ENCODE measurements around the gene AMACR.
A peak's percentile ranks its signal among the peaks of the same experiment; 100 is the strongest.

Gene AMACR

GRCh38 chr5:34005211-34005610, 2.6 kb downstream of the AMACR start:
- no peak for DNase-seq

DNA sequence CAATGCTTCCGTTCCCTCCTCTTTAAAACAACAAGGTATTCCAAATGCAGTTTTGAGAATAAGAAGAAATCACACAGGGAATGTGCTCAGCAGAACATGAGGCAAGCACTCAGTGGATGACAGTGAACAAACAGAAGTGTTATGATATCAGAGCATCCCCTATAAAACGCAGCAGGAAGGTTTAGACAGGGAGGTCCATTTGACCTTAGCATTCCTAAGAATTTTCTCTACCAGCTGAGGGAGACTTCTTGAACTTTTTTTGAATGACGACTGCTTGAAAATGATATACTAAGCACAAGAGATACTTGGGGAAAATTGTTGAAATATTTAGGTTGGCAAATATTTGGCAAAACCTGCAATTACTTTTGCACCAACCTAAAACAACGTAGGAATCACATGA, 3.9 kb downstream of the AMACR start:
- DNase-seq = no peak

DNA sequence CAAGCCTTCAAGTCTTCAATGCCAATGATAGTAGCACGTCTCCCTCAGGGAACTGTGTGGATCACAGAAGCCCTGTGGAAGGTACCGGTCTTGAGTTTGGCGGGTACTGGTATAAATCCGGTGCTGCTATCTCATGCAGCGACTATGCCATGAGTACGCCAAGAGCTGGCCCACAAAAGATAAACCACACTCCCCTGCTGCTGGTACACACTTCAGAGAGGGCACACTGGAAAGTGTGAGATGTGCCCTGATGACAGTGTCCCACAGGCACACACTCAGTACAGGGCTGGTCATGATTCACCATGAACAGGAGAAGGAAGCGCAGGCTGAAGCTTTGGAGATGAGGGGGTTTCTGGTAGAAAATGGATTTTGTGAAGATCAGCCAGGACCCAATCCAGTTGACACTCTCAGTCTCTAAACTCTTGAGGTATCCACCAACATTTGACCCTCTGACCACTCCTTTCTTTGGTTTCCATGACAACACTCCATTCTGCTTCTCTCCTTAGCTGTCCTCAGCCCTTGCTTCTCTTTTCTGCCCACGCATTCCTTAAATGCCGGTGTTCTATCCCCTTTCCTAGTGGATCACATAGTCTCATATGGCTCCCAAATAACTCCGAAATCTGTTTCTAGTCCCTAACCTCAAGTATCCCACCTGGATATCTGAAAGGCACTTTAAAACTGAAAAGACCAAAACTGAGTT, 5.1 kb downstream of the AMACR start:
- DNase-seq = no peak

DNA sequence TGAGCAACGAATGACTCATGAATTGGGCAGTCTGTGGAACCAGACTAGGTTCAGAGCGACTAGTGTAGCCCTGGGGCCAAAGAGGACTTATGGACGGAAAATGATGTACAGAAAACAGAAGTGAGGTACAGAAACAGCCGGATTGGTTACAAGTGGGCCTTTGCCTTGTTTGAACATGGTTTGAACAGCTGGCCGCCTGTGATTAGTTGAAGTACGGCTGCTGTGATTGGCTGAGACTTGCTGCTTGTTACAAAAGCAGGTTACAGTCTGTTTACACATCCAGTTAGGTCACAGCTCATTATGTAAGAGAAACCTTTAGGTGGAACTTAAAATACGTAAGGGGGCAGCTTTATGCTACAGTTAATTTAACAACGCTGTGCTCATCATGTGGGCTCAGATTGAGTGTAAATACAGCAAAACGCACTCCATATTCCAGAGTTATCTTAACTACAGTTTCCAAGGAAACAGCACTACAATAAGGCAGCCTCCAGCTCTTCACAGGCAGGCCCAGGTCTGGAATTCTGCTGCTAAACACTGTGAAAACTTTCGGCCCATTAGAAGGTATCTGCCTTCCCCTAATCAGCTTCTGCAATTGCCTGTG, 6.5 kb downstream of the AMACR start:
- peak; percentile 92 for DNase-seq

- no peak for DNase-seq
Observed at GRCh38 chr5:33999978-34000377, 7.9 kb downstream of the AMACR start.

DNA sequence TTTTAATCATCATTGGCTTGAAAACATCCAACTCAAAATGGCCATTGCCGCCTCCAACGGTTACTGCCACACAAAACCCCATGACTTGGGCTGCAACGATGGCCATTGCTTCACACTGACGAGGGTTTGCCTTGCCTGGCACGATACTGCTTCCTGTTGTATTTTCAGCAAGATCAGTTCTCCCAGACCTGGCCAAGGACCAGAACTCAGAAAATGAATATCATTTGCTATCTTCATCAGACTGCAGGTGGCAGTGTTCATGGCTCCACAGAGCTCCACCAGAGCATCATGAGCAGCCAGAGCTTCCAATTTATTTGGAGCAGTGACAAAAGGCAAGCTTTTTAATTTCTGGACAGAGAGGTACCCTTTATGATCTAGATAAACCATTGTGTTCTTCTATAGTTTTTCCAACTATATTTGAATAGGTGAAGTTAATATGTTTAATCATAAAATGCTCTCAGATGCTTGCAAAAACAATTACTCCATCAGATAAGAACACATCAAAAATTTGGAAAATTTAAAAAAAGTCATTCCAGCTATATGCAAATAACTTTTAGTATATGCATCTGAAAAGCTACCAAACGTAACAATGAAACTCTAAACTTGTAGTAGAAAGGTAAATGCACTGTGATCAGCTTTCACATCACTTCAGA, 10.4 kb downstream of the AMACR start:
- DNase-seq = peak; percentile 49

GRCh38 chr5:33995865-33996264, 12.0 kb downstream of the AMACR start:
- no peak for DNase-seq

DNA sequence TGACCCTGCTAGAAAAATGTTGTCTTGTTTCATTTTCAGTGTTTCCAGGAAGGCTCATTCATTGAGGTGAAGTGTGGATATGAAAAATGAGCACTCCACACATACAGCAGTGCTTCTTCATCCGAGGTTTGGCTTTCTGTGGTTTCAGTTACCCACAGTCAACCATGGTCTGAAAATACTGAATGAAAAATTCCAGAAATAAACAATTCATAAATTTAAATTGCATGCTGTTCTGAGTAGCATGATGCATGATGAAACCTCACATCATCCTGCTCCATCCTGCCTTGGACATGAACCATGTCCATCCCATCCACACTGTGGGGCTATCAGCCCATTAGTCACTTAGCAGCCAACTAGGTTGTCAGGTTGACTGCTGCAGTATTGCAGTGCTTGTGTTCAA, 13.0 kb downstream of the AMACR start:
- no peak for DNase-seq

DNA sequence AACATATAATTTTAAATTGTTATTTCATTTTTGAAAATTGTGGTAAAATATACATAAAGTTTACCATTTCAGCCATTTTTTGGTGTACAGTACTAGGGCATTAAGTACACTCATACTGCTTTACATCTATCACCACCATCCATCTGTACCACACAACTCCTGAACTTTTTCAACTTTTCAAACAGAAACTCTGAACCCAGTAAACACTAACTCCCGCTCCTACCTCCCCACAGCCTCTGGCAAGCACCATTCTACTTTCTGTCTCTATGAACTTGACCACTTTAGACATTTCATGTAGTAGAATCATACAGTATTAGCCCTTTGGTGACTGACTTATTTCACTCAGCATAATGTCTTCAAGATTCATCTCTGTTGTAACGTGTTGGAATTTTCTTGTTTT, 15.0 kb downstream of the AMACR start:
- no peak for DNase-seq

DNA sequence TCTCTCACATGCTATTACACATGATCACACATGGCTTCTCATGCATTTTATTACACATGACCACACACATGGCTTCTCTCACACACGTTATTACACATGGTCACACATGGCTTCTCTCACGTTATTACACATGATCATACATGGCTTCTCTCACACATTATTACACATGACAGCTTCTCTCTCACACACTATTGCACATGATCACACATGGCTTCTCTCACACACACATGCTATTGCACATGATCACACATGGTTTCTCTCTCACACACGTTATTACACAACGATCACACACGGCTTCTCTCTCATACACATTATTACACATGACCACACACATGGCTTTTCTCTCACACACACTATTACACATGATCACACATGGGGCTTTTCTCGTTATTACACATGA, 22.4 kb downstream of the AMACR start:
- no peak for DNase-seq

- no peak for DNase-seq
Observed at GRCh38 chr5:33984671-33985124, 23.2 kb downstream of the AMACR start, which contains the start of gene SLC45A2. Gene SLC45A2, minus strand, starts transcription at chr5:33984693. Its CDS starts 110 bp downstream, at chr5:33984583.

DNA sequence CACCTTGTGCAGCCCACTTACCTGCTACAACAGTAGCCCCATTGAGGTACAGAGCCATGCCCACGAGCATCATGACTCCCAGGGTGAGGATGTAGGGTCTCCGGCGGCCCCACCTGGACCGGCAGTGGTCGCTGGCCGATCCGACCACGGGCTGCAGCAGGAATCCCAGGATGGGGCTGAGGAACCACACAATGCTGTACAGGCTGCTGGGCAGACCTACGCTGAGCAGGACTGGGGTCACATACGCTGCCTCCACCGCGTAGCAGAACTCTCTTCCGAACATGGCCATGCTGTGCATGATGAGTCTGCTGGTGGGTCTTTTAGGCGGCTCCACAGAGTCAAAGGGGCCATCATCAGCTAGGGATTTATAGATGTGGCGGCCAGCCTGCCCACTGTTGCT, 23.7 kb downstream of the AMACR start:
- no peak for DNase-seq

GRCh38 chr5:33981408-33982162, 26.3 kb downstream of the AMACR start:
- no peak for DNase-seq

DNA sequence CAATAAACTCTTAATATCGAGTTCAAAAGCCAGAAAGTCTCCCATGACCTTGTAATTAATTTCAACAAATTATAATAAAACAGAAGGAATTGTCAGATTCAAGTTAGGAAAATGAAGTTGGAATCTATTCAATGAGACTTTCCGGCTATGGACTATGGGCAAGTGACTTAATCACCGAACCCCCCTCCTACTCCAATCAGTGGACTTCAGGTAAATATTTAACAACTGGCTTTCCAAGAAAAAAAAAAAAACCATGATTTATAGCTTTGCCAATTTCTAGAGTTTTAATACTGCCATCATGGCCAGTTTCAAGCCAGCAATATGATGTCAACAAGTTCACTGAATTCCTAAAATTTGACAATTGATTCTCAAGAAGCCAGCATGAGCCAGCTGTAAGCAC, 27.8 kb downstream of the AMACR start:
- no peak for DNase-seq

DNA sequence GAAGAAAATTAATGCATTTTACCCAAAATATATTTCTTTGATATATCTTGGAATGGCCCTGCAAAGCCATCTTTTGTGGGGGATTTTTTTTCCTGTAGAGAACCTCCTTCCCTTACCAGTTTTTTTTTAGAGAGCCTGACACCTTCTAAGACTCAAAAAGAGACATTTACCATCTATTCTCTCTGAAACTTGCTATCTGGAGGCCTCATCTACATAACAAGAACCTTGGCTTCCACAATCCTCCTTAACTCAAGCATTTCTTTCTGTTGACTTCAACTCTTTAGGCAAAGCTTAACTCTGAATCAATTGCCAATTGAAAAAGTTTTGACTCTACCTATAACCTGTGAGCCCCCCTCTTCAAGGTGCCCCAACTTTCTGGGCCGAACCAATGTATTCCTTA, 29.5 kb downstream of the AMACR start:
- no peak for DNase-seq

DNA sequence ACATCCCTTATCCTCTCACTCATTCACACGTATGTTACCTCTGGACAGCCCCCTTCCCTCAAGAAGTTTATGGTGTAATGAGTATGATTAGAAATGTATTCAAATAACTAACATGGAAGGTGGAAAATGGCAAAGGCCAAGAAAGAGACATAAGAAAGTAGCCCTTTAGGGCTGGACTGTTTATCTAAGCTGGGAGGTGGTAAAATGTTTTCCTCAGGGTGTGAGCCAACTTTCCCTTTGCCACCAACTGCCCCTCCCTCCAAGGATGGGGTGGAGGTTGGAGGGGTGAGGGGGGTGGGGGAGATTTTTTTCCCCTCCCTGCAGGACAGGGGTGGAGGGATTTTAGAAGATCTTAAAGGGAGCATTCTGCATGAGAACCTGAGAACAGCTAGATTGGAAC, 31.5 kb downstream of the AMACR start:
- no peak for DNase-seq

DNA sequence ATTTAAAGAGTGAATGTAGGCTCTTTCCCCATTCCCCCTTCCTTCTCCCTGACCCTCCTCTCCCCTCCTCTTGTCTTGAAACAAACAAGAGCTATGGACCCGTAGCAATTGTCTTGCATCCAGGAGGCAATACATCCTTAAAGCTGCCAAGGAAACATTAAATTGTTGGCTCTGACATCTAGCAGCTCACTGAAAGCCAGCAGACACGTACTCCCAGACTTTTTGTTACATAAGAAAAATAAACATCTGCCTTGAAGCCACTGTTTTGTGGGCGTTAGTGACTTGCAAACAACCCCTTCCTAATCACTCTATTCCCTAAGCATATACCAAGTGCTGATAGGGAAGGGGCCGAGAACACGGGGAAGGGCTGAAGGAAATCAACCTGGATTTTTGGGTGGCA, 32.0 kb downstream of the AMACR start:
- DNase-seq = no peak

- DNase-seq = no peak
Observed at GRCh38 chr5:33973271-33973670, 34.6 kb downstream of the AMACR start.

DNA sequence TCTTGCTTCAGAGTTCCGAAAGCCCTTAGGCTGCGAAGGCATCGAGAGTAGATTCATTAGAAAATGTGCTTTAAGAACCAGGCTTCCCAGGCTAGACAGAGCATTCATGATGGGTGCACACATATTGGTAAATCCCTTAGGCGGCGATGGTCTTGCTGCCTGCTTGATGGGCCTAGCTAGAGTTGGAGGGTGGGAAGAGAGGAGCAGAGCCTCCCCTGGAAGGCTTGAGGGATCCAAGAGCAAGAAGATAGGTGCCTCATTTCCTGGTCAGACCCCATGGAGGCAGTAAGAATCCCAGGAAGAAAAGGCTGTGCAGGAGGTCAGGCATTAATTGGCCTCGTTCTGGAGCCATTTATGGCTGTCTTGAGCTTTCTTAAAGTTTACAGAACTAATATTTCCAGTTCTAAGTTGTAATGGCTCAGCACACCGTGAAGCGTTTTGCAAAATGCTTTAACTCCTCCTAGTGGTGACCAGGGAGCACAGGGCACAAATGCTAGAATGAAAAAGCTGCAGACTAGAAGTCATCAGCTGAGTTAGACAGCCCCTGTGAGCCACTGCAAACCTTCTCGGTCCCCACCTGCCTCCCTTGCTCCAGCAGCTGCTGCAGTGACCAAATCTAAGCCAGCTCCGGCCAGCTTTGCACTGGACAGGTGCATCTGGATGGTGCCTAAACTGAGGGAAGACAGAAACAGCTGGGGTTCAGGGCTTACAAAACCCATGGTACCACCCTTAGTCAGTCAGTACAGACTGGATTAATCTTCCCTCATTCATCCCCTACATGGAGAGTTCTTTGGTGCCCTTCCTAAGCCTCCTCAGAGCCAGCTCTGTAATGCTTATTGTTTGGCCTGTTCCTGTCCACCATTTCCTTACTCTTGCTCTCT, 38.0 kb downstream of the AMACR start:
- peak; percentile 70 for DNase-seq

DNA sequence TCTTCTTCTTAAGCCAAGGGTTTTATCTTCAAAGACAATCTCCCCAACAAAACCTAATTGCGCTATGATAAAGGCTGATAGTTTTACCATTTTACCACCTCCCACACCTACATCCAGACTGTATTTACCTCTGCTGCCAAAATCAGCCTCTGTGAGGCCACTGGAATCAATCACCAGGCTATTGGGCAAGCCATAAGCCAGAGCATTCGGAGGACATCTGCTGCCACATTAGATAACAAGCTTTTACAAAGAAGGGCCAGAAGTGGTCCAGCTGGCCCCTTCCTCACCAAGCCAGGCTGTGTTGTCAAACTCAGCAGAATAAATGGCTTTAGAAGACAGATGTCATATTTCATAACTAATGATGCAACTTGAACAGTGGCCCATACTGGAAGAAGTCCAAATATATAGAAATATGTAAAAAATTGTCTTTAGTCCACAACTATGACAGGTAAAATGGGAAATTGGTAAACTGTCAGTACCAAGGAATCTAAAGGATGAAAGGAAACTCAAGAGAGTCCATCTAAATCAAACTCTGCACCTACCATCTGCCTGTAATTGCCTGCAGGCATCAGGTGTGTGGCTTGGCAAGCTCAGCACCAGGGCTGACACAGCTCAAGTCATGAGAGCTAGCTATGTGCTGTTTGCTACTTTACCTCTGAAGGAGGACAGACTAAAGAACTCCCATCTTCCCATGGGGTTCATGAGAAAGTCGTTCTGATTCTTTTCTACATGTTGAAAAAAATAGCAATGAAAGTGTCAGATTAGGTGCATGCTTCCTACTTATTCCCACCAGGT, 39.4 kb downstream of the AMACR start:
- peak; percentile 65 for DNase-seq

GRCh38 chr5:33966805-33967204, 41.0 kb downstream of the AMACR start:
- no peak for DNase-seq

All from NCI-H345 (cell line).